Measurements from ENCODE around the gene MRPS7. TPM values are rescaled to one million over a fixed set of nuclear protein-coding genes. Genes with fewer than 3 reads are reported as not detected.

The MRPS7 gene
- total RNA-seq, 1 experiment from 2014 or later = 51.3 TPM

GRCh38 chr17:75307957-75308731 lies 46.5 kb downstream of the MRPS7 start:
- H3K27me3 ChIP-seq (ENCODE audit: insufficient read depth, low read depth) = no peaks in the 10 kb centered on the region
- no peaks in the 10 kb centered on the region for H3K79me2 ChIP-seq (ENCODE audit: low read depth)
- H3K36me3 ChIP-seq (ENCODE audit: low read depth) = no peaks in the 10 kb centered on the region
- no peaks in the 10 kb centered on the region for H3K9me2 ChIP-seq (ENCODE audit: insufficient read depth)
- H3K4me1 ChIP-seq (replicated peaks; ENCODE audit: insufficient read depth) = no peaks in the 10 kb centered on the region; the same call in 1 of the 2 replicates
- H3K4me2 ChIP-seq = no peak overlapping the region
- H3K4me3 ChIP-seq = no peak overlapping the region
- intact Hi-C loops (cut with micrococcal nuclease; ENCODE audit: unreplicated experiment) = no loop called here
- no TSS peak for BruUV-seq (replicated peaks)
- no peak for TF ChIP-seq EZH2 (IDR thresholded peaks at IDR 0.05; ENCODE audit: low read depth)
- TF ChIP-seq CTCF (conservative IDR thresholded peaks at IDR 0.05) = no peak
- POLR2A ChIA-PET (ENCODE audit: unreplicated experiment) = interaction anchor here (0.6 to 0.7 kb wide), 2 partner anchors 85 to 99 kb away, joined by 6 to 8 read pairs; no protein-coding TSS in a partner anchor
- H4K20me1 ChIP-seq (ENCODE audit: insufficient read depth) = no peaks in the 10 kb centered on the region
- H3K27ac ChIP-seq = no peak overlapping the region
- CTCF ChIA-PET = no interaction called here
- no peaks in the 10 kb centered on the region for H3K9me3 ChIP-seq (ENCODE audit: insufficient read depth, low read depth)
- no peak for DNase-seq
- H3F3A ChIP-seq (ENCODE audit: insufficient read depth, low read depth) = peaks cover 3% of the 10 kb centered on the region; the same call in 1 of the 2 replicates
- H2AFZ ChIP-seq = no peak overlapping the region

GRCh38 chr17:75308732-75309629 lies 47.3 kb downstream of the MRPS7 start:
- no peaks in the 10 kb centered on the region; the same call in 1 of the 2 replicates for H3K4me1 ChIP-seq (replicated peaks; ENCODE audit: insufficient read depth)
- H3K27me3 ChIP-seq (ENCODE audit: insufficient read depth, low read depth) = no peaks in the 10 kb centered on the region
- ChIA-PET POLR2A (ENCODE audit: unreplicated experiment) (interaction anchor here (0.6 to 0.7 kb wide), 4 partner anchors 39 to 367 kb away, joined by 3 to 8 read pairs (median 3); no protein-coding TSS in a partner anchor), CTCF (no interaction called here)
- DNase-seq = peak in 1 of 2 experiments; percentile 56
- no peaks in the 10 kb centered on the region for H3K9me3 ChIP-seq (ENCODE audit: insufficient read depth, low read depth)
- H3K4me2 ChIP-seq = no peak overlapping the region
- no peak overlapping the region for H3K4me3 ChIP-seq
- no peaks in the 10 kb centered on the region for H3K79me2 ChIP-seq (ENCODE audit: low read depth)
- intact Hi-C loops (cut with micrococcal nuclease; ENCODE audit: unreplicated experiment) = no loop called here
- H3F3A ChIP-seq (ENCODE audit: insufficient read depth, low read depth) = peaks cover 3% of the 10 kb centered on the region; the same call in 1 of the 2 replicates
- no TSS peak for BruUV-seq (replicated peaks)
- no peak overlapping the region for H2AFZ ChIP-seq
- no peaks in the 10 kb centered on the region for H4K20me1 ChIP-seq (ENCODE audit: insufficient read depth)
- TF ChIP-seq CTCF (conservative IDR thresholded peaks at IDR 0.05) (no peak), EZH2 (IDR thresholded peaks at IDR 0.05; ENCODE audit: low read depth) (no peak)
- no peaks in the 10 kb centered on the region for H3K9me2 ChIP-seq (ENCODE audit: insufficient read depth)
- no peaks in the 10 kb centered on the region for H3K36me3 ChIP-seq (ENCODE audit: low read depth)
- H3K27ac ChIP-seq = no peak overlapping the region

- BruUV-seq (replicated peaks) = no TSS peak
- Histone ChIP-seq H3K79me2 (ENCODE audit: low read depth) (no peaks in the 10 kb centered on the region), H3K9me3 (ENCODE audit: insufficient read depth, low read depth) (no peaks in the 10 kb centered on the region), H3K9me2 (ENCODE audit: insufficient read depth) (no peaks in the 10 kb centered on the region), H3K27ac (no peak overlapping the region), H3K4me1 (replicated peaks; ENCODE audit: insufficient read depth) (no peaks in the 10 kb centered on the region; the same call in 1 of the 2 replicates), H2AFZ (no peak overlapping the region), H3K4me2 (no peak overlapping the region), H3K36me3 (ENCODE audit: low read depth) (no peaks in the 10 kb centered on the region), H4K20me1 (ENCODE audit: insufficient read depth) (no peaks in the 10 kb centered on the region), H3K4me3 (no peak overlapping the region), H3F3A (ENCODE audit: insufficient read depth, low read depth) (peaks cover 8% of the 10 kb centered on the region; the same call in 1 of the 2 replicates), H3K27me3 (ENCODE audit: insufficient read depth, low read depth) (no peaks in the 10 kb centered on the region)
- intact Hi-C loops (cut with micrococcal nuclease; ENCODE audit: unreplicated experiment) = no loop called here
- no peak for TF ChIP-seq CTCF (conservative IDR thresholded peaks at IDR 0.05)
- TF ChIP-seq EZH2 (IDR thresholded peaks at IDR 0.05; ENCODE audit: low read depth) = no peak
- CTCF ChIA-PET = interaction anchor here (0.6 to 0.7 kb wide), 3 partner anchors 55 to 169 kb away, joined by 3 to 6 read pairs (median 5); no protein-coding TSS in a partner anchor
- DNase-seq = no peak
- POLR2A ChIA-PET (ENCODE audit: unreplicated experiment) = no interaction called here
Observed at GRCh38 chr17:75313941-75314551, 52.4 kb downstream of the MRPS7 start.
